CD4-positive, alpha-beta T cell treated with Interleukin-4 for 1 hour (primary cell): ENCODE data around the gene HTRA3.

ENCODE experiments used
- DNase-seq, 2 donors: peaks; one replicate each; pipeline ENCODE4 v3.0.0-alpha.2; 2020 to 2022

The HTRA3 gene

GRCh38 chr4:8250227-8250626, 19.3 kb upstream of the HTRA3 start:
- no peak for DNase-seq

- no peak for DNase-seq
Observed at GRCh38 chr4:8250637-8251036, 18.9 kb upstream of the HTRA3 start.

GRCh38 chr4:8251110-8251883, 18.3 kb upstream of the HTRA3 start:
- no peak for DNase-seq

- DNase-seq, result no peak
Observed at GRCh38 chr4:8252301-8253173, 17.0 kb upstream of the HTRA3 start.

GRCh38 chr4:8254076-8254475, 15.5 kb upstream of the HTRA3 start:
- no peak for DNase-seq

GRCh38 chr4:8255698-8256441, 13.7 kb upstream of the HTRA3 start:
- DNase-seq, result no peak

GRCh38 chr4:8257854-8258253, 11.7 kb upstream of the HTRA3 start:
- DNase-seq, result no peak

GRCh38 chr4:8258552-8259212, 10.9 kb upstream of the HTRA3 start:
- DNase-seq, result no peak

- DNase-seq, result no peak
Observed at GRCh38 chr4:8259743-8260430, 9.7 kb upstream of the HTRA3 start.

GRCh38 chr4:8260656-8261111, 8.9 kb upstream of the HTRA3 start:
- no peak for DNase-seq

GRCh38 chr4:8261851-8262535, 7.6 kb upstream of the HTRA3 start:
- DNase-seq, result no peak

- DNase-seq, result no peak
Observed at GRCh38 chr4:8262637-8263322, 6.8 kb upstream of the HTRA3 start.

GRCh38 chr4:8263397-8263796, 6.2 kb upstream of the HTRA3 start:
- no peak for DNase-seq

GRCh38 chr4:8264106-8264505, 5.4 kb upstream of the HTRA3 start:
- DNase-seq, result no peak

- DNase-seq, result no peak
Observed at GRCh38 chr4:8265171-8265929, 4.2 kb upstream of the HTRA3 start.

- DNase-seq, result no peak
Observed at GRCh38 chr4:8266088-8266487, 3.5 kb upstream of the HTRA3 start.

GRCh38 chr4:8266508-8266907, 3.0 kb upstream of the HTRA3 start:
- no peak for DNase-seq

- no peak for DNase-seq
Observed at GRCh38 chr4:8267077-8267476, 2.5 kb upstream of the HTRA3 start.

GRCh38 chr4:8268211-8268610, 1.3 kb upstream of the HTRA3 start:
- DNase-seq, result no peak

- no peak for DNase-seq
Observed at GRCh38 chr4:8268901-8269534, 536 bp upstream of the HTRA3 start.
